BJ (cell line): ENCODE data around the gene KCNE4. TPM values are rescaled to one million over a fixed set of nuclear protein-coding genes. Genes with fewer than 3 reads are reported as not detected.

Source experiments
- CTCF ChIA-PET: fragments of 350-600 bp; formaldehyde crosslinking; extraction: SDS; loops from one replicate; lab custom pipeline; 2021; ENCODE audit warnings: antibody characterized with exemption, inconsistent platforms; lab: Yijun Ruan, JAX
- POLR2A ChIA-PET: fragments of 300-600 bp; sonication (Branson Sonifier 250); formaldehyde crosslinking; extraction: SDS; loops from one replicate; lab custom pipeline; 2021; ENCODE audit warnings: antibody characterized with exemption; lab: Charles Lee
- DNase-seq: peaks from one replicate; pipeline ENCODE4 v3.0.0-alpha.2; 2011; ENCODE audit warnings: low read depth
- H3K27me3 ChIP-seq: 2 replicates; pipeline ENCODE4 v1.6.0; 2011; ENCODE audit warnings: low read length; ENCODE audit not compliant: control insufficient read depth, insufficient read depth
- H3K36me3 ChIP-seq: 2 replicates; pipeline ENCODE4 v1.5.1; 2011; ENCODE audit warnings: low read length; ENCODE audit not compliant: control insufficient read depth, insufficient read depth
- H3K4me3 ChIP-seq: 2 replicates; pipeline ENCODE4 v1.5.1; 2011; ENCODE audit warnings: low read depth, mild to moderate bottlenecking, control low read depth, low read length
- polyA minus RNA-seq: library from RNA; depleted of rRNA, polyadenylated mRNA; stranded (reverse); fragments of >200 nt; gene quantifications from 2 replicates; pipeline ENCODE4 v1.2.3, GENCODE V29; 2011; rRNA and poly(A)+ RNA removed
- polyA plus RNA-seq: library from polyadenylated mRNA; depleted of rRNA; stranded (reverse); fragments of >200 nt; gene quantifications from 2 replicates; pipeline ENCODE4 v1.2.3, GENCODE V29; 2011; rRNA removed
- TF ChIP-seq, protein P1 (sequence below): IDR thresholded peaks from 2 replicates; pipeline ENCODE4 v1.5.1; 2011; ENCODE audit warnings: low read depth, mild to moderate bottlenecking, control low read depth, inconsistent platforms, low read length, moderate library complexity; ENCODE audit not compliant: insufficient read depth

Gene KCNE4, protein sequence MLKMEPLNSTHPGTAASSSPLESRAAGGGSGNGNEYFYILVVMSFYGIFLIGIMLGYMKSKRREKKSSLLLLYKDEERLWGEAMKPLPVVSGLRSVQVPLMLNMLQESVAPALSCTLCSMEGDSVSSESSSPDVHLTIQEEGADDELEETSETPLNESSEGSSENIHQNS
- polyA plus RNA-seq (16.6 and 18.5 TPM in 2 replicates), polyA minus RNA-seq (11.1 and 14.0 TPM in 2 replicates)

GRCh38 chr2:223051693-223052289 is at the start of gene KCNE4:
TSS of gene KCNE4 (plus strand) at chr2:223052190. CDS start at chr2:223052831, 641 bp downstream.
- TF ChIP-seq, protein P1, sequence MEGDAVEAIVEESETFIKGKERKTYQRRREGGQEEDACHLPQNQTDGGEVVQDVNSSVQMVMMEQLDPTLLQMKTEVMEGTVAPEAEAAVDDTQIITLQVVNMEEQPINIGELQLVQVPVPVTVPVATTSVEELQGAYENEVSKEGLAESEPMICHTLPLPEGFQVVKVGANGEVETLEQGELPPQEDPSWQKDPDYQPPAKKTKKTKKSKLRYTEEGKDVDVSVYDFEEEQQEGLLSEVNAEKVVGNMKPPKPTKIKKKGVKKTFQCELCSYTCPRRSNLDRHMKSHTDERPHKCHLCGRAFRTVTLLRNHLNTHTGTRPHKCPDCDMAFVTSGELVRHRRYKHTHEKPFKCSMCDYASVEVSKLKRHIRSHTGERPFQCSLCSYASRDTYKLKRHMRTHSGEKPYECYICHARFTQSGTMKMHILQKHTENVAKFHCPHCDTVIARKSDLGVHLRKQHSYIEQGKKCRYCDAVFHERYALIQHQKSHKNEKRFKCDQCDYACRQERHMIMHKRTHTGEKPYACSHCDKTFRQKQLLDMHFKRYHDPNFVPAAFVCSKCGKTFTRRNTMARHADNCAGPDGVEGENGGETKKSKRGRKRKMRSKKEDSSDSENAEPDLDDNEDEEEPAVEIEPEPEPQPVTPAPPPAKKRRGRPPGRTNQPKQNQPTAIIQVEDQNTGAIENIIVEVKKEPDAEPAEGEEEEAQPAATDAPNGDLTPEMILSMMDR: no peak
- no peak for DNase-seq
- H3K4me3 ChIP-seq: peak within 1 kb of the TSS; percentile 42
- H3K27me3 ChIP-seq: no peaks in the 10 kb centered on the region
- ChIA-PET POLR2A (no interaction called here), CTCF (interaction anchor here (0.5 to 1.2 kb wide), 5 partner anchors 43 to 1545 kb away, joined by 3 to 7 read pairs (median 3); no protein-coding TSS in a partner anchor)
- H3K36me3 ChIP-seq: peaks cover 1% of the 10 kb centered on the region; the same call in 1 of the 2 replicates

- ChIA-PET POLR2A (interaction anchor here (0.5 kb wide), 1 partner anchor 38 kb away, joined by 3 read pairs; no protein-coding TSS in a partner anchor), CTCF (interaction anchor here (1.0 kb wide), 1 partner anchor 36 kb away, joined by 3 read pairs; no protein-coding TSS in a partner anchor)
- H3K36me3 ChIP-seq: no peaks in the 10 kb centered on the region
- TF ChIP-seq, protein P1: no peak
- H3K27me3 ChIP-seq: no peaks in the 10 kb centered on the region
- H3K4me3 ChIP-seq: no peak overlapping the region
- no peak for DNase-seq
Observed at GRCh38 chr2:223003191-223003590, 48.8 kb upstream of the KCNE4 start.

DNA sequence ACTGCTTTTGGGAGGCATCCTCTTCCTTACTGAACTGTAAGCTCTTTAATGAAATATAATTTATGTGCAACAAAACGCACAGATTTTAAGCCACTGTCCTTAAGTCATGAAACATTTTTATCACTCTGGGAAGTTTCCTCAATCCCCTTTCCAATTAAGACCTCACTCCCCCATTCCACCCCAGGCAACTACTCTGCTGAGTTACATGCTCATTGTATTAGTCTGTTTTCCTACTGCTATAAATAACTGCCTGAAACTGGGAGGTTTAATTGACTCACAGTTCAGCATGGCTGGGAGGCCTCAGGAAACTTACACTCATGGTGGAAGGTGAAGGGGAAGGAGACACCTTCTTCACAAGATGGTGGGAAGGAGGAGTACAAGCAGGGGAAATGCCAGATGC is 46.5 kb upstream of the KCNE4 start:
- Histone ChIP-seq H3K27me3 (no peaks in the 10 kb centered on the region), H3K4me3 (no peak overlapping the region), H3K36me3 (no peaks in the 10 kb centered on the region)
- POLR2A ChIA-PET: no interaction called here
- no peak for DNase-seq
- TF ChIP-seq, protein P1: no peak
- CTCF ChIA-PET: interaction anchor here (1.6 kb wide), 1 partner anchor 11 kb away, joined by 3 read pairs; no protein-coding TSS in a partner anchor

DNA sequence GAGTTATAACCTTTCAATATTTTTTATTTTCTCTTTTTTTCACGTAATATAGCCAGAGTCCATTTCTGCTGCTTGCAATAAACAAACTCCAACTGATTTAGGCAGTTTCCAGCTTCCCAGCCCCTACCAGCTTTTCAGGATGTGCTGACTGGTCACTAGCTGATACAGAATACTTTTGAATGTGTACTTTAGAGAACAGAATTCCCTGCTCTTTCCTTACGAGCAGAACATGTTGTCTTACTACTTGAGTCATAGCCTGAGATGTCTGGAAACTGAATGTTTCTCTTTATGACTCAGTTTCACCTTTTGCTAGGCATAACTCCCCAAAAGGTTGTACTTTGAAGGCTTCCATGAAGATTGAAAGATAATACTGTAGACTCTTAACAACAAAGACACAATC is 44.5 kb upstream of the KCNE4 start:
- H3K27me3 ChIP-seq: no peaks in the 10 kb centered on the region
- POLR2A ChIA-PET: no interaction called here
- no peak for DNase-seq
- TF ChIP-seq, protein P1: no peak
- H3K36me3 ChIP-seq: no peaks in the 10 kb centered on the region
- no peak overlapping the region for H3K4me3 ChIP-seq
- CTCF ChIA-PET: interaction anchor here (0.7 to 1.8 kb wide), 3 partner anchors 17 to 36 kb away, joined by 3 to 7 read pairs (median 3); no protein-coding TSS in a partner anchor

DNA sequence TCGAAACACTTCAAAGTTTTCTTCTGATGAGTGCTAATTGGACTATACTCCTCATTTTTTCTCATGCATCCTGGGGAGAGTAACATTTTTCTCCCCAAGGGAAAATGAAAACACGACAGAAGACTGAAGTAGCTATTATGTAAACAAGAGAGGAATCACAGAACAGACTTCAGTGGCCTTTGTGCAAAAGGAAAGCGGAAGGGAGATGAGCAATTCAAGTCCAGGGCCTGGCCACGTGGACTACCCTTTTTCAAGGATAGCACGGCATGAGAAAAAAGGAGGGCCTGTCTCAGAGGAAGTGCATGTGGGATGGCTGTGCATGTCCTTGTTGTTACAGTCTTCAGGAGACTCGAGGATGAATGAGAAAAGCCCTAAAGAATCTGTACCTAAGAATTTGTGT is 43.8 kb upstream of the KCNE4 start:
- Histone ChIP-seq H3K36me3 (no peaks in the 10 kb centered on the region), H3K27me3 (no peaks in the 10 kb centered on the region), H3K4me3 (no peak overlapping the region)
- DNase-seq: no peak
- ChIA-PET POLR2A (no interaction called here), CTCF (interaction anchor here (1.2 to 1.8 kb wide), 2 partner anchors 22 to 36 kb away, joined by 3 to 7 read pairs; no protein-coding TSS in a partner anchor)
- TF ChIP-seq, protein P1: no peak
